LNCaP clone FGC (cell line): ENCODE data around the gene SH2D3C.

ENCODE experiments used
- DNase-seq: peaks from one replicate; pipeline ENCODE4 v3.0.0-alpha.2; 2011; ENCODE audit warnings: low read depth
- H3K4me3 ChIP-seq: 2 replicates; pipeline ENCODE4 v1.5.1; 2011; ENCODE audit warnings: mild to moderate bottlenecking, low read depth, low read length, control low read depth
- CTCF ChIP-seq: IDR thresholded peaks from 2 replicates; pipeline ENCODE4 v1.5.1; 2012; ENCODE audit warnings: mild to moderate bottlenecking; ENCODE audit not compliant: control insufficient read depth, insufficient read depth; ENCODE audit errors: extremely low read depth

SH2D3C gene

GRCh38 chr9:127689329-127690000 lies 89.0 kb downstream of the SH2D3C start:
- no peak for TF ChIP-seq CTCF
- DNase-seq: no peak
- no peak overlapping the region for H3K4me3 ChIP-seq
